Measurements from ENCODE around the gene SEPTIN3. TPM values are rescaled to one million over a fixed set of nuclear protein-coding genes. Genes with fewer than 3 reads are reported as not detected.

The SEPTIN3 gene
- total RNA-seq, 1 donor from 2014 or later = 1.5 TPM

DNA sequence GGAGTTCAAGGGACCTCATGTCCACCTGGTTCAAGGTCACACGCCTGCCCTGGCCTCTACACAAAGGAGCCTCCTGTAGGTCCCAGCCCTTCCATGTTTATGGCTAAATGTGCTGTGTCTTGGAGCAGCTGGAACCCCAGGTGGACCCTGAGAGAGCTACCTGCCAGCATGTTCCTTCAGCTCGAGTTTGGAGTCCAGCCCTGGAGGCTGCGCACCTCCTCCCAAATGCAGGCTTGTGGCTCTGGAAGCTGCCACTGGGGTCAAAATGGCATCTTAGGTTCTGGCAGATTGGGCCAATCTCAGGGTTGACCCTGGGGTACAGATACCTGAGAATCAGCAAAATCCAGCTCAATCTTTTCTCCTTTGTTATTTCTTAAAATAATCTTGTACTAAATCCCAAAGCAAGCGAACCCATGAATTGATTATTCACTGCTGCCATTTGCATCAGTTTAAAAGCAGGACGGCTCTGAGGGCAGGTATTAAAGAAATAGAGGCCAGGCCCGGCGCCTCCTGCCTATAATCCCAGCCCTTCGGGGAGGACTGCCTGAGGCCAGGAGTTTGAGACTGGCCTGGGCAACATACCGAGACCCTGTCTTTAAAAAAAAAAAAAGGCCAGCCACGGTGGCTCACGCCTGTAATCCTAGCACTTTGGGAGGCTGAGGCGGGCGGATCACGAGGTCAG, 45.5 kb upstream of the SEPTIN3 start:
- TF ChIP-seq, protein P1, sequence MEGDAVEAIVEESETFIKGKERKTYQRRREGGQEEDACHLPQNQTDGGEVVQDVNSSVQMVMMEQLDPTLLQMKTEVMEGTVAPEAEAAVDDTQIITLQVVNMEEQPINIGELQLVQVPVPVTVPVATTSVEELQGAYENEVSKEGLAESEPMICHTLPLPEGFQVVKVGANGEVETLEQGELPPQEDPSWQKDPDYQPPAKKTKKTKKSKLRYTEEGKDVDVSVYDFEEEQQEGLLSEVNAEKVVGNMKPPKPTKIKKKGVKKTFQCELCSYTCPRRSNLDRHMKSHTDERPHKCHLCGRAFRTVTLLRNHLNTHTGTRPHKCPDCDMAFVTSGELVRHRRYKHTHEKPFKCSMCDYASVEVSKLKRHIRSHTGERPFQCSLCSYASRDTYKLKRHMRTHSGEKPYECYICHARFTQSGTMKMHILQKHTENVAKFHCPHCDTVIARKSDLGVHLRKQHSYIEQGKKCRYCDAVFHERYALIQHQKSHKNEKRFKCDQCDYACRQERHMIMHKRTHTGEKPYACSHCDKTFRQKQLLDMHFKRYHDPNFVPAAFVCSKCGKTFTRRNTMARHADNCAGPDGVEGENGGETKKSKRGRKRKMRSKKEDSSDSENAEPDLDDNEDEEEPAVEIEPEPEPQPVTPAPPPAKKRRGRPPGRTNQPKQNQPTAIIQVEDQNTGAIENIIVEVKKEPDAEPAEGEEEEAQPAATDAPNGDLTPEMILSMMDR (IDR thresholded peaks at IDR 0.05) = no peak
- TF ChIP-seq POLR2A (IDR thresholded peaks at IDR 0.05) = no peak
- TF ChIP-seq POLR2AphosphoS5 (IDR thresholded peaks at IDR 0.05; ENCODE audit: insufficient read depth in 1 of 2, low read depth in 1 of 2) = no peak
- Histone ChIP-seq H3K4me3 (no peak overlapping the region), H3K27ac (no peak overlapping the region), H3K9me3 (no peaks in the 10 kb centered on the region), H3K27me3 (no peaks in the 10 kb centered on the region), H3K4me1 (peaks cover 26% of the 10 kb centered on the region), H3K36me3 (no peaks in the 10 kb centered on the region)
- no peak for DNase-seq (ENCODE audit: extremely low spot score in 2 of 2)
- intact Hi-C loops (cut with DNase I) = no loop called here

DNA sequence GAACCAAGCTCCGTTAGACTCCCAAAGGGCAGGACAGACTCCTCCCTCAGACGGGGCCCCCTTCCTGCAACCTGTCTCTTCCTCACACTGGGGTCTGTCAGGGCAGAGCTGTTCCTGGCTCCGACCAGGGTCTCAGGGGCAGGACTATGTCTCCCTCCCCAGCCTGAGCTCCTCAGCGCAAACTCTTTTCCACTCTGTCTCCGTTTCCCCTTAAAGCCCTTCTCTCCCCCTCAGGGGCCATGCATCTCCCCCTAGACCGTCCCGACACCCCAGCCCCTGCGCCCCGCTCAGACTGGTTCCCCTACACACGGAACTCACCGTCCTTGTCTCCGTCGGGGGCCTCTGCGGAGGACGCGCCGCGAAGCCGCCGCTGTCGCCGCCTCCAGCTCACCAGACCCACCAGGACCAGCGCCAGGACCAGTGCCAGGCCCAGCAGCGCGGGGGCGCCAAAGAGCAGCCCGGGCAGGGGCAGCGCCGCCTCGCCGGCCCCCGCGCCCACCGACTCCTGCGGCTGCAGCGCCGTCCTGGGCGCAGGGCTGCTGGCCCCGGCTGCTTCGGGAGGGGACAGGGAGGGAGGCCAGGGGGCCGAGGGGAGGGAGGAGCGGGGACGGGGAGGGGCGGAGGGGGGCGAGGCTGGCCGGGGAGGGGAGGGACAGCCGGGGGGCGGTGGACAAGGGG, 43.3 kb upstream of the SEPTIN3 start:
- no peak overlapping the region for H3K27ac ChIP-seq
- H3K4me3 ChIP-seq = peak overlapping the region; percentile 47 to 51
- intact Hi-C loops (cut with DNase I) = no loop called here
- H3K36me3 ChIP-seq = no peaks in the 10 kb centered on the region
- DNase-seq (ENCODE audit: extremely low spot score in 2 of 2) = no peak
- H3K9me3 ChIP-seq = no peaks in the 10 kb centered on the region
- H3K4me1 ChIP-seq = peaks cover 13% of the 10 kb centered on the region
- no peaks in the 10 kb centered on the region for H3K27me3 ChIP-seq
- TF ChIP-seq, protein P1 (IDR thresholded peaks at IDR 0.05) = peak in 1 of 3 experiments; percentile 36
- TF ChIP-seq POLR2A (IDR thresholded peaks at IDR 0.05) (no peak), POLR2AphosphoS5 (IDR thresholded peaks at IDR 0.05; ENCODE audit: insufficient read depth in 1 of 2, low read depth in 1 of 2) (no peak)

DNA sequence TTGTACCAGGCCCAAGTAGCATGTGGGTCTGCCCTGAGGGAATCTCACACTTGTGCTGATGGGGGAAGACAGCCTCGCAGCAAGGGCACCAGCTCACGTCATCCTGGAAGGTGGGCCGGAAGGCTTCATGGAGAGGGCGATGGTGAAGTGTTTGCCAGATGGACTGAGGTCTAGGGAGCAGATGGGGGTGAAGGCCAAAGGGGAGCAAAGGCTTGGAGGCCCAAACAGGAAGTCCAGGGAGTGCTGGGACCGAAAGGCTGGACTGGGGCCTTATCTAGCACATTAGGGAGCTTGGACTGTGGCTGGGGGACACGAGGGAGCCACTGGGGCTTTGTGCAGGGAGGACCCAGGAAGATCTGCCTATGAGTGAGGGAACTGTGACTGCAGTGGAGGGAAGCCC, 41.4 kb upstream of the SEPTIN3 start:
- H3K4me1 ChIP-seq = peaks cover 13% of the 10 kb centered on the region
- no peaks in the 10 kb centered on the region for H3K36me3 ChIP-seq
- no peak for DNase-seq (ENCODE audit: extremely low spot score in 2 of 2)
- no peak overlapping the region for H3K27ac ChIP-seq
- no peaks in the 10 kb centered on the region for H3K27me3 ChIP-seq
- intact Hi-C loops (cut with DNase I) = no loop called here
- no peak for TF ChIP-seq POLR2A (IDR thresholded peaks at IDR 0.05)
- TF ChIP-seq POLR2AphosphoS5 (IDR thresholded peaks at IDR 0.05; ENCODE audit: insufficient read depth in 1 of 2, low read depth in 1 of 2) = no peak
- TF ChIP-seq, protein P1 (IDR thresholded peaks at IDR 0.05) = no peak
- no peaks in the 10 kb centered on the region for H3K9me3 ChIP-seq
- no peak overlapping the region for H3K4me3 ChIP-seq

DNA sequence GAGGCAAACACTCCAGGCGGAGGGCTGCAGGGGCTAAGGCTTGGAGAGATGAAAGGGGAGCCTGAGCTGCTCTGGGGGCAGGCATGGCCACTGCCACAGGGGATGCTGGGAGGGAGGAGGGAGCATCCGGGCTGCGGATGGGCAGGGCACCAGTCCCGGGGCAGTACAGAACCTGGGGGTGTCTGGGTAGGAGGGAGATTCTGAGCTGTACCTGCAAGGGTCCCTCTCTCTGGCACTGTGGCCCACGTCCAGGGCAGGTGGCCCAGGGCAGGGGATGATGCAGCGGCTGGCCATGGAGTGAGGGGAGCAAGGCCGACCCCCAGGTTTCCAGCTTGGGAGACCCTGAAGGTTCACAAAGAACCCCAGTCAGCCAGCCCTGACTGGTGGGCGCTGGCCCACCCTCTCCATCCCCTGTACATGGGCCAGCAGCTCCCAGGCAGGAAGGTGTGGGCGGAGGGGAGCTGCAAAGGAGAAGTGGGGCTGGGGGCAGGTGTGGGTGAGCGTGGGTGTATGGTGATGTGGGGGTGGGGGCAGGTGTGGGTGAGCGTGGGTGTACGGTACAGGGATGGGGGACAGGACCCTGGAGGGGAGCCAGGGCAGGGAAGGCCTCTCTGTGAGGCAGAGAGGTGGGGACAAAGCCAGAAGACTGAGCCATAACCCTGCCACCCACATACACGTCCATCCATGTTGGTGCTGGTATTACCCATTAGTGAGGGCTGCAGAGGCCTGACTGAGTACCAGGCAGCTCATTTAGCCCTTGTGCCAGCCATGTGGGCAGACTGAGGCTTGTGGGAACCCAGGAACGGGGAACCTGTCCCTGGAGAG, 40.4 kb upstream of the SEPTIN3 start:
- no peaks in the 10 kb centered on the region for H3K27me3 ChIP-seq
- H3K36me3 ChIP-seq = no peaks in the 10 kb centered on the region
- peaks cover 13% of the 10 kb centered on the region for H3K4me1 ChIP-seq
- no peak overlapping the region for H3K27ac ChIP-seq
- no peak for DNase-seq (ENCODE audit: extremely low spot score in 2 of 2)
- no peak overlapping the region for H3K4me3 ChIP-seq
- H3K9me3 ChIP-seq = no peaks in the 10 kb centered on the region
- intact Hi-C loops (cut with DNase I) = no loop called here
- no peak for TF ChIP-seq POLR2AphosphoS5 (IDR thresholded peaks at IDR 0.05; ENCODE audit: insufficient read depth in 1 of 2, low read depth in 1 of 2)
- no peak for TF ChIP-seq POLR2A (IDR thresholded peaks at IDR 0.05)
- TF ChIP-seq, protein P1 (IDR thresholded peaks at IDR 0.05) = no peak
